Activated T-cell treated with anti-CD3 and anti-CD28 coated beads for 24 hours (primary cell): ENCODE results near the gene DVL1.
"Not testable (repeated sequence)": the region's sequence is repeated elsewhere in the genome, so short reads cannot be mapped to it uniquely, and the experiment has no call there.

Experiments used
- DNase-seq: peaks from one replicate; pipeline ENCODE4 v3.0.0-alpha.2; 2020; ENCODE audit warnings: low read depth

Gene DVL1

DNA sequence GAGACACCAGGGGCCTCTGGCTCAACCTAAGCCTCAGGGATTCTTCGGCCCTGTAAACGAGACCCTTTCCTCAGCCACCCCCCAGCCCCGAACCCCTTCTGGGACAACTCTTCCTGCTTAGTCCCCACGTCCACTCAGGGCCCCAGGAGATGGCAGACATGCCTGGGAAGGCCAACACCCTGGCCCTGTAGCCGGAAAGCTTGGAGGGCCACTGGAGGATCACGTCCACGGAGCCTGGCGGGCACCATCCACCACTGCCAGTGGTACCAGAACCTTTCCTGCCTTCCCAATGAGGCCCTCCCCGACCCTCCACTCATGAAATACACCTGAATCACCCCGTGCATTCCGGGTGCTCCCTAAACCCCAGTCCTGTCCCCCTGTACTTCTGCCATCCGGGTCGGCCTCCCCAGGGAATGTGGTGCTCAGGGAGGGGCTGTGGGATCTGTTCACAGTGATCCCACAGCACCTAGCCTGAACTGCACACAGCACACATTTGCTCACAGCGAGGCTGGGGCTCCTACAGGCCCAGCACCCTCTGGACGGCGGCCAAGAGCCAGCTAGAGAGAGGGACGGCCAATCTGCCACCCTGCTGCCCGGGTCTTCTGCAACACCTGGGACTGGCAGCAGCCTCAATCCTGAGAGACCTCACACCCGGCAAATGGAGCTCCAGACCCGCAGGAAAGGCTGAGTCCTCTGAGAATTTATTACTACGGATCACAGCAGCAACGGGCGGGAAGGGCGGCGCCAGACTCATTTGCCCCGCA lies 24.0 kb upstream of the DVL1 start:
- DNase-seq, result no peak

DNA sequence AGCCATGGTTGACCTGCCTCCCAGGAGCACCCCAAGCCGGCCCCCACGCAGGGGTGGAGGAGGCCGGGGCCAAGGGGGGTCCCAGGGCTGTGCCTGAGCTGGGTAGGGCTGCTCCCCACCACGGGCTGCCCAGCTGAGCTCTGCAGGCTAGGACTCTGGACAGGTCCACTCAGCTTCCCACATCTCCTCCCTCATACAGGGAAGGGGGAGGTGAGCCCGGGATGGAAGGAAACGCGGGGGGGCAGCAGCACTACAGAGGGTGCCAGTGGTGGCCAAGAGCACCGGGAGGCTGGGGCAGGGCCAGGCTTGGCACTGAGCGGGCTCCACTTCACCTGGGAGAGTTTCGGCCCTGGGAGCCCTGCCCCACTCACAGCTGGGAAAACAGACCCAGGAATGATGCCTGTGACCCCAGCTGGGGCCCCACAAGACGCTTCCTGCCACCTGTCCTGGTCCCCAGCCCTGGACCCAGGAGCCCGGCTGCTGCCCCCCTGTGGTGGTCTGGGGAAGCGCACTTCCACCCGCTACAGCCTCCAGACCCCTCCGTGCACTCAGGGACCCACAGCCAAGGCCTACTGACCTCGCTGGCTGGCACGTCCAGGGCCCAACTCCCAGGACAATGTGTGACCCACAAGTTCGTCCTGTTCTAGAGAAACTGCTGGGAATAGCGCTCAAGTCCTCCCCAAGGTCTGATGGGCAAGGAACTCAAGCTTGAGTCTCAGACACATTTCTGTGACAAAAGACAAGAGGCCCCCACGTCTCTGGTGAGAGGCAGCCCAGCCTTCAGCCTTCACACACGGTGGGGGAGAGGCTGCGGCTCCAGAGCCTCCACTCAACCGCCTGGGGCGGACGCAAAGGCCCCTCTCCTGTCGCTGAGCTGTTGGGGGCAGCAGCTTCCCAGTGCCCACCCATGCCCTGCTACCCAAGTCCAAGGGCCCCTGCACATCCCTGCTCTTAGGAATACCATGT lies 22.8 kb upstream of the DVL1 start:
- DNase-seq, result peak; percentile 70

DNA sequence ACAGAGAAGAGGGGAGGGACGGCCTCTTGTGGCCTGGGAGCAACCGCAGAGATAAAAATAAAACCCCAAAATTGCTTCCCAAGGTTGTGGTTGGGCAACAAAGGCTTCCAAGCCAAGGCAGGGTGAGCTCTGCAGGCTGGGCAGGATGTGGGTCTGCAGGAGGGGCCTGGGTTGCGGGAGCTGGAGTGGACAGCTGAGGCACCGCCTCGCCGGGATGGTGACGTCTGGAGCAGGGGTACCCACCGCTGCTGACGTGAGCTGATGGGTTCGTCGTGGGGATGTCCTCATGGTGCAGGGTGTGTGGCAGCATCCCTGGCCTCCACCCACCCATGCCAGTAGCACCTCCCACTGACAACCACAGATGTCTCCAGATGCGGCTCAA lies 22.1 kb upstream of the DVL1 start:
- DNase-seq, result no peak

- no peak for DNase-seq
Observed at GRCh38 chr1:1370771-1371300, 21.6 kb upstream of the DVL1 start.

GRCh38 chr1:1370094-1370493 lies 20.9 kb upstream of the DVL1 start:
- DNase-seq, result not testable (repeated sequence)

DNA sequence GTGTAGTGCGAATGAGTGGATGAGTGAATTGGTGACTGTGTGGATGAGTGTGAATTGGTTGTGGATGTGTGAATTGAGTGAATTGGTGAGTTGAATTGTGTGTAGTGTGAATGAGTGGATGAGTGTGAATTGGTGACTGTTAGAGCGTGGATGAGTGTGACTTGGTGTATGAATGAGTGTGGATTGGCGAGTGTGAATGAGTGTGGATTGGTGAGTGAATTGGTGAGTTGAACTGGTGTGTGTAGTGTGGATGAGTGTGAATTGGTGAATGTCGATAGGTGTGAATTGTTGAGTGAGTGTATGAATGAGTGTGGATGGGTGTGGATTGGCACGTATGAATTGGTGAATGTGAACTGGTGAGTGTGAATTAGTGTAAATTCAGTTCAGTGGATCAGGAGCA lies 18.1 kb upstream of the DVL1 start:
- DNase-seq, result no peak

GRCh38 chr1:1366699-1367066 lies 17.5 kb upstream of the DVL1 start:
- no peak for DNase-seq

DNA sequence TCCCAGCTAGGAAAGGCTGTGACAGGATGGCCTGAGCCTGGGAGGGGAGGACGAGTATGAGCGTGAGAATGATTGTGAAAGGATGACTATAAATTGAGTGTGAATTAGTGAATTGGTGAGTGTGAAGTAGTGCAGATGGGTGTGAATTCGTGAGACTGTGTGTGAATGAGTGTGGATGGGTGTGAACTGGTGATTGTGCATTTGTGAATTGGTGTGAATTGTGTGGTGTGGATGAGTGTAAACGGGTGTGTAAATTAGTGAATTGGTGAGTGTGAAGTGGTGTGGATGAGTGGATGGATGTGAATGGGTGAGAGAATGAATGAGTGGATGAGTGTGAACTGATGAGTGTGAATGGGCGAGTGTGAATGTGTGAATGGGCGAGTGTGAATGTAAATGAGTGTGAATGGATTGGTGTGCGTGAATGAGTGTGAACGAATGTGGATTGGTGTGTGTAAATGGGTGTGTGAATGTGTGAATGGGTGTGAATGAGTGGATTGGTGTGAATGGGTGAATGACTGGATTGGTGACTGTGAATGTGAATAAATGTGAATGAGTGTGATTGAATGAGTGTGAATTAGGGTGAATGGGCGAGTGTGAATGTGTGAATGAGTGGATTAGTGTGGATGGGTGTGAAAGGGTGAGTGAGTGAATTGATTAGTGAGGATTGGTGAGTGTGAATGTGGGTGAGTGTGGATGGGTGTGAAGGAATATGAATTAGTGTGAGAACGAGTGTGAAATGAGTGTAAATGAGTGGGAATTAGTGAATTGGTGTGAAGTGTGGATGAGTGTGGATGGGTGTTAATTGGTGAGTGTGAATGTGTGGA lies 16.9 kb upstream of the DVL1 start:
- DNase-seq, result no peak

DNA sequence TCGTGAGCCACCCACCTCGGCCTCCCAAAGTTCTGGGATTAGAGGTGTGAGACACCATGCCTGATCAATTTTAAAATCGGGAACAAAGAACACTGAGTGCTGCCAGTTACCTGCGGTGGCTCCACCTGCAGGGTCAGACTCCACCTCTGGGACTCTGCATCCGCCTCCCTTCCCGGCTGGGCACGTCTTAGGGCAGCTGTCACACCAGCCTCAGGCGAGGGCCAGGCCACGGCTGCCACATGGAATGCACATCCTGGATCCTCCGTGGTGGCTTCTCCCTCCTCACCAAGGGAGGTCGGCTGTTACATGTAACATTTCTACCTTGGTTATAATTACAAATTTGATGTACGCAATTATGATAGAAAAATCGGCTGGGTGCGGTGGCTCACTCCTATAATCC lies 15.0 kb upstream of the DVL1 start:
- no peak for DNase-seq

GRCh38 chr1:1361982-1362423 lies 12.8 kb upstream of the DVL1 start:
- no peak for DNase-seq

- DNase-seq, result no peak
Observed at GRCh38 chr1:1361233-1361981, 12.2 kb upstream of the DVL1 start.

- DNase-seq, result no peak
Observed at GRCh38 chr1:1360506-1361169, 11.4 kb upstream of the DVL1 start.

DNA sequence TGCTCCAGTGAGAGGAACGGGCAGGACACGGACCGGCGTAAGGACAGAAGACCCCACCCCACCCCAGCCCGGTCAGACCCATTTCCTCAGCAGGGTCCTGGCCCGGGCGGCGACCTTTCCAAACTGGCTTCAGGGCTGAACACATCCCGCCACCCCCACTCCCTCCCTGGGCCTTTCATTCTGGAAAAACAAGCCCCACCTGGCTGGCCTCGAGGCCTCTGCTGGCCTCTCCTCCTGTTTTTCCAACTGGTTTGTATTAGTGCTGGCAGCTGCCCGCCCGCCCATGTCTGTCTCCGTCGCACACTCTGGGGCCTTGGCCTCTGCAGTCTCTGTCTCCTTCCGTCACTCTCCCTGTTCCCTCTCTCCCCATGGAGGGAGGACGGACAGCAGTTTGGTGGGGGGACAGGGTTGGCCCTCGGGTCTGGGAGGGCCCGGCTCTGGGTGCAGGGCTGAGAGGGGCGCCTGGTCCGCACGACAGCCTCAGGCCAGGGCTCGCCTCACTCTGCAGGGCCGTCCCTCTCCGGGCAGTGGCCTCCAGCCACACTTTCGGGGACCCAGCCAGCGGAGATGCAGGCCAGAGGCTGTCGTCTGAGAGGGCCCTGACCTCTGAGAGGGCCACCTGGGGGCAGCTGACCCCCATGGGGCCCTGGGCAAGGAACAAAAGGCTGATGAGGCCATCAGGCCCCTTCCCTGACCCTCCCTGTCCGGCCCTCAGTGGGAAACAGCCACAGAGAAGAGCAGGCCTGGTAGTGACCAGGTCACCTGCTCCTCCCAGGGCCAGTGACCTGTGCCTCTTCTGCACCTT lies 10.6 kb upstream of the DVL1 start:
- no peak for DNase-seq

- no peak for DNase-seq
Observed at GRCh38 chr1:1359308-1359663, 10.1 kb upstream of the DVL1 start.

GRCh38 chr1:1358433-1359271 lies 9.4 kb upstream of the DVL1 start, which contains the start of gene MXRA8:
MXRA8 (minus strand) TSS chr1:1358555; CDS start chr1:1358504, 51 bp downstream.
- DNase-seq, result no peak

- no peak for DNase-seq
Observed at GRCh38 chr1:1357871-1358432, 8.7 kb upstream of the DVL1 start.

- no peak for DNase-seq
Observed at GRCh38 chr1:1356796-1357401, 7.7 kb upstream of the DVL1 start.

- DNase-seq, result no peak
Observed at GRCh38 chr1:1356166-1356795, 7.1 kb upstream of the DVL1 start.
